ENCODE data around the gene PERM1. TPM values are rescaled to one million over a fixed set of nuclear protein-coding genes. Genes with fewer than 3 reads are reported as not detected.

The PERM1 gene
- total and polyA plus RNA-seq, 9 donors, result 0.86 to 3.1 (median 1.9) TPM

GRCh38 chr1:1004780-1005697 lies 23.1 kb upstream of the PERM1 start:
- peaks cover 56% of the 10 kb centered on the region for H3K4me1 ChIP-seq (ENCODE audit: control insufficient read depth, insufficient read depth, low read length)
- H3K4me3 ChIP-seq (ENCODE audit: low read length), result no peak overlapping the region
- peak overlapping the region; percentile 95 for H3K27ac ChIP-seq (ENCODE audit: low read length)
- no peaks in the 10 kb centered on the region for H3K9me3 ChIP-seq (replicated peaks; ENCODE audit: control insufficient read depth, low read depth, low read length)
- H3K27me3 ChIP-seq (ENCODE audit: control insufficient read depth, insufficient read depth, low read length), result peaks cover 9% of the 10 kb centered on the region
- DNase-seq, result peak; percentile 87
- peaks cover 7% of the 10 kb centered on the region for H3K36me3 ChIP-seq (ENCODE audit: control insufficient read depth, insufficient read depth, low read length)
- 14% methylated on average over 18 of the region's 21 CpGs for WGBS (ENCODE audit: insufficient coverage)

GRCh38 chr1:1004420-1004779 lies 22.5 kb upstream of the PERM1 start:
- H3K27ac ChIP-seq (ENCODE audit: low read length), result peak overlapping the region; percentile 95
- no peak overlapping the region for H3K4me3 ChIP-seq (ENCODE audit: low read length)
- WGBS (ENCODE audit: insufficient coverage), result 49% methylated on average over 4 of the region's 7 CpGs
- H3K9me3 ChIP-seq (replicated peaks; ENCODE audit: control insufficient read depth, low read depth, low read length), result no peaks in the 10 kb centered on the region
- no peak for DNase-seq
- peaks cover 11% of the 10 kb centered on the region for H3K27me3 ChIP-seq (ENCODE audit: control insufficient read depth, insufficient read depth, low read length)
- peaks cover 58% of the 10 kb centered on the region for H3K4me1 ChIP-seq (ENCODE audit: control insufficient read depth, insufficient read depth, low read length)
- H3K36me3 ChIP-seq (ENCODE audit: control insufficient read depth, insufficient read depth, low read length), result peaks cover 7% of the 10 kb centered on the region

GRCh38 chr1:1003618-1004419 lies 21.9 kb upstream of the PERM1 start:
- Histone ChIP-seq H3K4me1 (ENCODE audit: control insufficient read depth, insufficient read depth, low read length) (peaks cover 59% of the 10 kb centered on the region), H3K36me3 (ENCODE audit: control insufficient read depth, insufficient read depth, low read length) (peaks cover 7% of the 10 kb centered on the region), H3K9me3 (replicated peaks; ENCODE audit: control insufficient read depth, low read depth, low read length) (no peaks in the 10 kb centered on the region), H3K27me3 (ENCODE audit: control insufficient read depth, insufficient read depth, low read length) (peaks cover 12% of the 10 kb centered on the region), H3K4me3 (ENCODE audit: low read length) (no peak overlapping the region), H3K27ac (ENCODE audit: low read length) (peak overlapping the region; percentile 95)
- DNase-seq, result peak; percentile 11
- 67% methylated on average over 8 of the region's 22 CpGs for WGBS (ENCODE audit: insufficient coverage)

GRCh38 chr1:1001057-1001783 lies 19.3 kb upstream of the PERM1 start:
- DNase-seq, result peak; percentile 40
- H3K27me3 ChIP-seq (ENCODE audit: control insufficient read depth, insufficient read depth, low read length), result peaks cover 30% of the 10 kb centered on the region
- H3K4me1 ChIP-seq (ENCODE audit: control insufficient read depth, insufficient read depth, low read length), result peaks cover 66% of the 10 kb centered on the region
- H3K36me3 ChIP-seq (ENCODE audit: control insufficient read depth, insufficient read depth, low read length), result peaks cover 7% of the 10 kb centered on the region
- H3K27ac ChIP-seq (ENCODE audit: low read length), result peak overlapping the region; percentile 99
- 1% methylated on average over 37 of the region's 58 CpGs for WGBS (ENCODE audit: insufficient coverage)
- peak overlapping the region; percentile 91 for H3K4me3 ChIP-seq (ENCODE audit: low read length)
- H3K9me3 ChIP-seq (replicated peaks; ENCODE audit: control insufficient read depth, low read depth, low read length), result no peaks in the 10 kb centered on the region

- no peaks in the 10 kb centered on the region for H3K9me3 ChIP-seq (replicated peaks; ENCODE audit: control insufficient read depth, low read depth, low read length)
- peaks cover 59% of the 10 kb centered on the region for H3K4me1 ChIP-seq (ENCODE audit: control insufficient read depth, insufficient read depth, low read length)
- peak overlapping the region; percentile 99 for H3K27ac ChIP-seq (ENCODE audit: low read length)
- under 1% methylated on average over 73 of the region's 75 CpGs for WGBS (ENCODE audit: insufficient coverage)
- H3K4me3 ChIP-seq (ENCODE audit: low read length), result peak overlapping the region; percentile 91
- peak; percentile 93 for DNase-seq
- peaks cover 7% of the 10 kb centered on the region for H3K36me3 ChIP-seq (ENCODE audit: control insufficient read depth, insufficient read depth, low read length)
- peaks cover 37% of the 10 kb centered on the region for H3K27me3 ChIP-seq (ENCODE audit: control insufficient read depth, insufficient read depth, low read length)
These were observed 18.6 kb upstream of the PERM1 start for GRCh38 chr1:1000357-1001056.

- H3K27me3 ChIP-seq (ENCODE audit: control insufficient read depth, insufficient read depth, low read length), result peaks cover 39% of the 10 kb centered on the region
- peak; percentile 97 for DNase-seq
- H3K9me3 ChIP-seq (replicated peaks; ENCODE audit: control insufficient read depth, low read depth, low read length), result no peaks in the 10 kb centered on the region
- H3K4me3 ChIP-seq (ENCODE audit: low read length), result peak within 1 kb of the TSS; percentile 91
- WGBS (ENCODE audit: insufficient coverage), result under 1% methylated on average over 94 of the region's 95 CpGs
- peak within 1 kb of the TSS; percentile 99 for H3K27ac ChIP-seq (ENCODE audit: low read length)
- H3K36me3 ChIP-seq (ENCODE audit: control insufficient read depth, insufficient read depth, low read length), result peaks cover 7% of the 10 kb centered on the region
- H3K4me1 ChIP-seq (ENCODE audit: control insufficient read depth, insufficient read depth, low read length), result peaks cover 52% of the 10 kb centered on the region
These were observed 17.9 kb upstream of the PERM1 start, which contains the start of gene HES4 for GRCh38 chr1:999725-1000356. TSS of gene HES4 (minus strand) at chr1:1000097. CDS start at chr1:999973, 124 bp downstream.

GRCh38 chr1:998995-999724 lies 17.3 kb upstream of the PERM1 start:
- peak overlapping the region; percentile 65 for H3K27ac ChIP-seq (ENCODE audit: low read length)
- under 1% methylated on average over 86 of the region's 86 CpGs for WGBS (ENCODE audit: insufficient coverage)
- peaks cover 41% of the 10 kb centered on the region for H3K27me3 ChIP-seq (ENCODE audit: control insufficient read depth, insufficient read depth, low read length)
- H3K36me3 ChIP-seq (ENCODE audit: control insufficient read depth, insufficient read depth, low read length), result peaks cover 7% of the 10 kb centered on the region
- peak overlapping the region; percentile 74 for H3K4me3 ChIP-seq (ENCODE audit: low read length)
- H3K4me1 ChIP-seq (ENCODE audit: control insufficient read depth, insufficient read depth, low read length), result peaks cover 45% of the 10 kb centered on the region
- peak; percentile 66 for DNase-seq
- no peaks in the 10 kb centered on the region for H3K9me3 ChIP-seq (replicated peaks; ENCODE audit: control insufficient read depth, low read depth, low read length)

- 0% methylated on average over 7 of the region's 27 CpGs for WGBS (ENCODE audit: insufficient coverage)
- H3K4me1 ChIP-seq (ENCODE audit: control insufficient read depth, insufficient read depth, low read length), result peaks cover 41% of the 10 kb centered on the region
- H3K27me3 ChIP-seq (ENCODE audit: control insufficient read depth, insufficient read depth, low read length), result peaks cover 41% of the 10 kb centered on the region
- no peaks in the 10 kb centered on the region for H3K9me3 ChIP-seq (replicated peaks; ENCODE audit: control insufficient read depth, low read depth, low read length)
- peak; percentile 70 for DNase-seq
- peak overlapping the region; percentile 43 for H3K4me3 ChIP-seq (ENCODE audit: low read length)
- H3K27ac ChIP-seq (ENCODE audit: low read length), result no peak overlapping the region
- peaks cover 7% of the 10 kb centered on the region for H3K36me3 ChIP-seq (ENCODE audit: control insufficient read depth, insufficient read depth, low read length)
These were observed 16.8 kb upstream of the PERM1 start for GRCh38 chr1:998745-998994.

All from muscle of leg (tissue), 11 donors.